ENCODE measurements around the gene MAP3K12.

GRCh38 chr12:53467082-53467481, 32.2 kb downstream of the MAP3K12 start:
- TF ChIP-seq CTCF (IDR thresholded peaks at IDR 0.05; ENCODE audit: poor library complexity) (no peak), EZH2 (IDR thresholded peaks at IDR 0.05; ENCODE audit: borderline replicate concordance) (no peak), EZH2phosphoT487 (IDR thresholded peaks at IDR 0.05; ENCODE audit: low read depth, severe bottlenecking, unreplicated experiment) (no peak)

All from hepatocyte (in vitro differentiated cells).